Ishikawa (cell line): ENCODE results near the gene SH3RF1.

Source experiments
- CEBPB ChIP-seq: IDR thresholded peaks from 2 replicates; pipeline ENCODE4 v1.6.1; 2012
- CREB1 ChIP-seq: IDR thresholded peaks from 2 replicates; pipeline ENCODE4 v1.6.1; 2012; ENCODE audit warnings: low read depth
- EGR1 ChIP-seq: IDR thresholded peaks from 2 replicates; pipeline ENCODE4 v1.6.1; 2012
- EP300 ChIP-seq: IDR thresholded peaks from 2 replicates; pipeline ENCODE4 v1.6.1; 2012; ENCODE audit warnings: borderline replicate concordance
- FOXM1 ChIP-seq: IDR thresholded peaks from 2 replicates; pipeline ENCODE4 v1.6.1; 2012; ENCODE audit warnings: low read depth, borderline replicate concordance
- MAX ChIP-seq: IDR thresholded peaks from 2 replicates; pipeline ENCODE4 v1.6.1; 2012
- NFIC ChIP-seq: IDR thresholded peaks from 2 replicates; pipeline ENCODE4 v1.6.1; 2012
- RAD21 ChIP-seq: IDR thresholded peaks from 2 replicates; pipeline ENCODE4 v1.6.1; 2012; ENCODE audit warnings: low read depth
- REST ChIP-seq: IDR thresholded peaks from 2 replicates; pipeline ENCODE4 v1.6.1; 2012; ENCODE audit warnings: low read depth, mild to moderate bottlenecking
- TAF1 ChIP-seq: IDR thresholded peaks from 2 replicates; pipeline ENCODE4 v1.6.1; 2012; ENCODE audit warnings: low read depth, mild to moderate bottlenecking
- TCF12 ChIP-seq: IDR thresholded peaks from 2 replicates; pipeline ENCODE4 v1.6.1; 2012; ENCODE audit warnings: low read depth
- TEAD4 ChIP-seq: IDR thresholded peaks from 2 replicates; pipeline ENCODE4 v1.6.1; 2012
- USF1 ChIP-seq: IDR thresholded peaks from 2 replicates; pipeline ENCODE4 v1.6.1; 2012
- YY1 ChIP-seq: IDR thresholded peaks from 2 replicates; pipeline ENCODE4 v1.6.1; 2012; ENCODE audit warnings: low read depth
- ZBTB7A ChIP-seq: IDR thresholded peaks from 2 replicates; pipeline ENCODE4 v1.6.1; 2012; ENCODE audit warnings: low read depth

The SH3RF1 gene

DNA sequence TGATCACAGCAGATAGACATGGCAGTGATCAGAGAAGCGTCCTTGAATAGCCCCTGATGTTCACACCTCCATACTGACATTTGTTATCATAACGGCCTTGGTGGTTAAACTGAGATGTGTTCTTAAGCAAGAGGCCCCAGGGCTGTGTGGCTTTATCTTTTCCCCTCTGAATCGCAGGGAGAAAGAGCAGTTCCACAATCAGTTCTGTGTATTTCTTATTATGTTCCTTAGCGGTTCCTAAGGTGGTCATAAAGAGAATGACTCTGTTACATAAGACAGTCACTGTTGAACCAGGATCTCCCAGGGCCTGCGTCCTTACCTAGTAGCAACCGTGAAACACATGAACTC is 207.9 kb downstream of the SH3RF1 start:
- TF ChIP-seq REST (no peak), YY1 (no peak), USF1 (no peak), ZBTB7A (no peak), NFIC (no peak), FOXM1 (no peak), CREB1 (no peak), TAF1 (no peak), EP300 (no peak), CEBPB (no peak), TCF12 (no peak), RAD21 (no peak), MAX (no peak), EGR1 (no peak), TEAD4 (no peak)

GRCh38 chr4:169061386-169061785 is 209.4 kb downstream of the SH3RF1 start:
- TF ChIP-seq NFIC (no peak), TAF1 (no peak), USF1 (no peak), REST (no peak), CREB1 (no peak), FOXM1 (no peak), TEAD4 (no peak), MAX (no peak), EP300 (no peak), YY1 (no peak), CEBPB (no peak), ZBTB7A (no peak)

DNA sequence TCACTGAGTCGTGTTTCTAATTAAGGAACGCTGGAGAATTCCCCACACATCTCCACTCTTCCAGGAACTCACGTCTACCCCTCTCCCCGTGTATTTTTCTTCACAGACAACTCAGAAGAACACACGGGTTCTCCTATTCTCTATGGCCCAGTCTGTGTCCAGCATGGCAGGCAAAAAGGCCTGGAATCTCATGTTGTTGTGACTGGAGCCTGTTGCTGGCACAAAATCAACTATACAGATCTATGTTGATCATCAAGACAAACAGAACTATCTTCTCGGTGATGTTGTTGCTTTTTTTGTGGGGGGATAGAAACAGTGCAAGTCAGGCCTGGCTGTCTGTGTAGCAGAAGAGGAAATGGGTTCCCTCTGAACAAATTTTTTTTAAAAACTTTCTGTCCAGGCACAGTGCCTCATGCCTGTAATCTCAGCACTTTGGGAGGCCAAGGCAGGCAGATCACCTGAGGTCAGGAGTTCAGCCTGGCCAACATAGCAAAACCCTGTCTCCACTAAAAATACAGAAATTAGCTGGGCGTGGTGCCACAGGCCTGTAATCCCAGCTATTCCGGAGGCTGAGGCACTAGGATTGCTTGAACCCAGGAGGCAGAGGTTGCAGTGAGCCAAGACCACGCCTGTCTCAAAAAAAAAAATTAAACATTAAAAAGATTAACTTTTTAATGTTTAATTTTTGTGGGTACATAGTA is 210.2 kb downstream of the SH3RF1 start:
- TF ChIP-seq FOXM1 (no peak), EP300 (no peak), ZBTB7A (no peak), REST (no peak), EGR1 (no peak), RAD21 (no peak), TEAD4 (no peak), TAF1 (no peak), NFIC (no peak)

- TF ChIP-seq YY1 (no peak), ZBTB7A (no peak), EGR1 (no peak), EP300 (no peak), TEAD4 (no peak), REST (no peak), RAD21 (no peak), CEBPB (no peak)
These were observed 211.2 kb downstream of the SH3RF1 start for GRCh38 chr4:169059306-169060211.
